Thoracic aorta (tissue), 2 donors: ENCODE results near the gene ZPR1. TPM values are rescaled to one million over a fixed set of nuclear protein-coding genes. Genes with fewer than 3 reads are reported as not detected.
A peak's percentile ranks its signal among the peaks of the same experiment; 100 is the strongest.

ENCODE experiments used
- ATAC-seq: fragments of 150-250 bp; one replicate; pipeline ENCODE4 v1.8.0; 2017; ENCODE audit warnings: low read depth; ENCODE audit not compliant: insufficient number of reproducible peaks, low FRiP score
- DNase-seq: peaks from one replicate; pipeline ENCODE4 v3.0.0-alpha.2; 2020; ENCODE audit warnings: low spot score
- H3K27ac ChIP-seq, 2 donors: fragments of 200-600 bp; sonication (generic); 1 replicate in 1 of 2; 2 replicates in 1 of 2; pipeline ENCODE4 v1.5.1; 2016; ENCODE audit warnings: mild to moderate bottlenecking in 2 of 2, moderate library complexity in 2 of 2
- H3K27me3 ChIP-seq: fragments of 200-600 bp; sonication (generic); replicated peaks from 2 replicates; pipeline ENCODE4 v1.6.0; 2016; ENCODE audit warnings: mild to moderate bottlenecking; ENCODE audit not compliant: insufficient read depth
- H3K36me3 ChIP-seq: fragments of 200-600 bp; sonication (generic); one replicate; pipeline ENCODE4 v1.5.1; 2016
- H3K4me1 ChIP-seq, 2 donors: fragments of 200-600 bp; sonication (generic); 1 replicate in 1 of 2; 2 replicates in 1 of 2; pipeline versions ENCODE4 v1.5.1 to v1.6.0; 2016; ENCODE audit warnings: low read depth in 2 of 2, mild to moderate bottlenecking in 1 of 2; ENCODE audit not compliant: control insufficient read depth in 1 of 2
- H3K4me3 ChIP-seq: fragments of 200-600 bp; sonication (generic); 2 replicates; pipeline ENCODE4 v1.5.1; 2016; ENCODE audit warnings: mild to moderate bottlenecking
- H3K9me3 ChIP-seq: fragments of 200-600 bp; sonication (generic); 2 replicates; pipeline ENCODE4 v1.5.1; 2016
- CTCF ChIP-seq: fragments of 200-600 bp; sonication (generic); IDR thresholded peaks from one replicate; pipeline ENCODE4 v1.5.1; 2019; ENCODE audit warnings: antibody characterized with exemption
- total RNA-seq, 2 donors: library from RNA; depleted of rRNA; stranded (reverse); fragments of >200 nt; gene quantifications; one replicate each; pipeline versions ENCODE4 v1.1.0 to v1.2.3, GENCODE V29; 2016

ZPR1 gene
- total RNA-seq, 2 donors from 2014 or later = 30.7 to 36.2 TPM

- ATAC-seq (no peak), DNase-seq (peak; percentile 32)
- Histone ChIP-seq H3K27ac (no peak overlapping the region), H3K36me3 (no peaks in the 10 kb centered on the region), H3K27me3 (no peaks in the 10 kb centered on the region), H3K4me3 (peak overlapping the region; percentile 53), H3K9me3 (no peaks in the 10 kb centered on the region), H3K4me1 (peaks cover 12 to 26% of the 10 kb centered on the region in 2 donors)
- peak; percentile 84 for TF ChIP-seq CTCF
Measured at GRCh38 chr11:116791002-116791812, 3.4 kb upstream of the ZPR1 start.

GRCh38 chr11:116790167-116791001 lies 2.6 kb upstream of the ZPR1 start:
- Histone ChIP-seq H3K4me1 (peaks cover 12 to 26% of the 10 kb centered on the region in 2 donors), H3K27ac (no peak overlapping the region), H3K27me3 (no peaks in the 10 kb centered on the region), H3K4me3 (no peak overlapping the region), H3K36me3 (peaks cover 6% of the 10 kb centered on the region), H3K9me3 (no peaks in the 10 kb centered on the region)
- DNase-seq (no peak), ATAC-seq (no peak)
- TF ChIP-seq CTCF = no peak

- no peak overlapping the region for H3K27ac ChIP-seq
- H3K27me3 ChIP-seq = no peaks in the 10 kb centered on the region
- peaks cover 20% of the 10 kb centered on the region for H3K36me3 ChIP-seq
- TF ChIP-seq CTCF = no peak
- ATAC-seq (no peak), DNase-seq (no peak)
- peaks cover 12 to 26% of the 10 kb centered on the region in 2 donors for H3K4me1 ChIP-seq
- H3K9me3 ChIP-seq = no peaks in the 10 kb centered on the region
- no peak overlapping the region for H3K4me3 ChIP-seq
Measured at GRCh38 chr11:116788975-116789374, 1.2 kb upstream of the ZPR1 start.

GRCh38 chr11:116788534-116788933 lies 711 bp upstream of the ZPR1 start:
- Histone ChIP-seq H3K4me1 (peaks cover 12 to 26% of the 10 kb centered on the region in 2 donors), H3K27me3 (no peaks in the 10 kb centered on the region), H3K27ac (peak overlapping the region; percentile 77 to 86), H3K4me3 (peak overlapping the region; percentile 99), H3K36me3 (peaks cover 25% of the 10 kb centered on the region), H3K9me3 (no peaks in the 10 kb centered on the region)
- no peak for TF ChIP-seq CTCF
- DNase-seq = no peak
- ATAC-seq = no peak

GRCh38 chr11:116787436-116787785 lies 412 bp downstream of the ZPR1 start:
- no peak for ATAC-seq
- no peak for TF ChIP-seq CTCF
- Histone ChIP-seq H3K4me1 (peaks cover 12 to 26% of the 10 kb centered on the region in 2 donors), H3K27ac (peak overlapping the region; percentile 77 to 86), H3K9me3 (no peaks in the 10 kb centered on the region), H3K27me3 (no peaks in the 10 kb centered on the region), H3K36me3 (peaks cover 35% of the 10 kb centered on the region), H3K4me3 (peak overlapping the region; percentile 99)
- DNase-seq = no peak
